Inferior parietal cortex (tissue), 1 donor: ENCODE data around the gene PRAMEF12.
"Not testable (repeated sequence)": the region's sequence is repeated elsewhere in the genome, so short reads cannot be mapped to it uniquely, and the experiment has no call there.

Source experiments
- DNase-seq: peaks from one replicate; pipeline ENCODE4 v3.0.0-alpha.2; 2016; ENCODE audit errors: extremely low spot score

The PRAMEF12 gene

DNA sequence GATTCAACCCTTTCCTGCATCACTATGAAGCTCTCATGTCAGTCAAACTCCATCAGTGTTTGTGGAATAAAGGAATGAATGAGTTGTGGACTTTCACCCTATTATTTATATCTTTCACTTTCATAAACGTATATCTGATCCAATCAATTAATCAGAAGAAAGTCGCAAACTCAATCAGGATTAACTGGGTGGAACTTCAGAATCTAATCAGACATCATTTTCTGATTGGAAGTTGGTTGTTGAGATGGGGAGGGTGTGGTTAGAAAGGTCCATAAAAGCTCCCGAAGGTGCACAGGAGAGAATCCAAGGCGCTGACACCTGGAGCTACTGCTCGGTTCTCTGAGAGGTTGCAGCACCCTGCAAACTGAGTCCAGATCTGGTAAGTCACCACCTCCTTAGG lies at the start of gene PRAMEF12:
Gene PRAMEF12 (plus strand): TSS at position 301 of the 400 bp plus-strand sequence. CDS start 1,130 bp downstream, outside the sequence.
- DNase-seq: no peak

DNA sequence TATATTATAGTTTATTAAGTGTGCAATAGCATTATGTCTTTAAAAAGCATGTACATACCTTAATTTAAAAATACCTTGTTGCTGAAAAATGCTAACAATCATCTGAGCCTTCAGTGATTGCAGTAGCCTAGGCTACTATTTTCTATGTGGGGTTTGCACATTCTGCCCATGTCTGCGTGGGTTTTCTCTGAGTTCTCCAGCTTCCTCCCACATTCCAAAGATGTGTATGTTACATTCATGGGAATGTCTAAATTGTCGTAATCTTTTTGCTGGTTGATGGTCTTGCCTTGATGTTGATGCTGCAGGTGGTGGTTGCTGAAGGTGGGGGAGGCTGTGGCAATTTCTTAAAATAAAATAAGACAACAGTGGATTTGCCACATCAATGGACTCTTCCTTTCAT lies 45.1 kb upstream of the PRAMEF12 start:
- DNase-seq: no peak

DNA sequence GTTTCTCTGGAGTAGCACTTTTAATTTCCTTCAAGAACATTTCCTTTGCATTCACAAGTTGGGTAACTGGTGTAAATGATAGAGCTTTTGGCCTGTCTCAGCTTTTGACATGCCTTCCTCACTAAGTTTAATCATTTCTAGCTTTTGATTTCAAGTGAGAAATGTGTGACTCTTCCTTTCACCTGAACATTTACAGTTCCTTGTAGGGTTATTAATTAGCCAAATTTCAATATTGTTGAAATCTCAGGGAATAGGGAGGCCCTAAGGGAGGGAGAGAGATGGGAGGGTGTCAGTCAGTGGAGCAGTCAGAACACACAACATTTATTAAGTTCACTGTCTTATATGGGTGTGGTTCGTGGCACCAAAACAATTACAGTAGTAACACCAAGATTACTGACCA lies 43.4 kb upstream of the PRAMEF12 start:
- no peak for DNase-seq

DNA sequence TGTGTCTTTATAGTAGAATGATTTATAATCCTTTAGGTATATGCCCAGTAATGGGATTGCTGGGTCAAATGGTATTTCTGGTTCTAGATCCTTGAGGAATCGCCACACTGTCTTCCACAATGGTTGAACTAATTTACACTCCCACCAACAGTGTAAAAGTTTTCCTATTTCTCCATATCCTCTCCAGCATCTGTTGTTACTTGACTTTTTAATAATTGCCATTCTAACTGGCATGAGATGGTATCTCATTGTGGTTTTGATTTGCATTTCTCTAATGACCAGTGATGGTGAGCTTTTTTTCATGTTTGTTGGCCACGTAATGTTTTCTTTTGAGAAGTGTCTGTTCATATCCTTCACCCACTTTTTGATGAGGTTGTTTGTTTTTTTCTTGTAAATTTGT lies 42.5 kb upstream of the PRAMEF12 start:
- DNase-seq: not testable (repeated sequence)

DNA sequence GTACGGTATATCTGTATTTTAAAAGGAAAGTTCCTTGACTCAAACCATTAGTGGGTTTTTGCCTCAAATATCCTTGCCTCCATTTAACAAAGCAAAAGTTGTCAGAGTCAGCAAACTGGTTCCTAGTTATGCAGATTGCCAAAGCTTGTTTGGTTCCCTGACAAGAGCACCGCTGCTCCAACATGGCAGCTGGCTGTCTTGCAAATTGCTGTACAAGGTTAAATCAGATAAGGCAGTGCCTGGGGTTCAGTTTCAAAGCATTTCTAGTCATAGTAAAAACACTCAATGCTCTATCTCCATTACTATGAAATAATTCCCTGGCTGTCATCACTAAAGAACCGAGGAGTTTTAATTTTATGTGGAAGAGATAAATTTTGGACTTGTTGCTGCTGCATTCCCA lies 38.9 kb upstream of the PRAMEF12 start:
- DNase-seq: no peak

DNA sequence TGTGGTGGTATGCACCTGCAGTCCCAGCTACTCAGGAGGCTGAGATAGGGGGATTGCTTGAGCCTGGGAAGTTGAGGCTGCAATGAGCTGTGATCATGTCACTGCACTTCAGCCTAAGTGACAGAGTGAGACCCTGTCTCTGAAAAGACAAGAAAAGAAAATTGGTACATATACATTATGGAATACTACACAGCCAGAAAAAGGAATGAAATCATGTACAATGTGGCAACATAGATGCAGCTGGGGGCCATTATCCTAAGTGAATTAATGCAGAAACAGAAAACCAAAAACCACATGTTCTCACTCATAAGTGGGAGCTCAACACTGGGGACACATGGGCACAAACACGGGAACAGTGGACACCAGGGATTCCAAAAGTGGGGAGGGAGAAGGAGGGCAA lies 34.6 kb upstream of the PRAMEF12 start:
- DNase-seq: no peak

DNA sequence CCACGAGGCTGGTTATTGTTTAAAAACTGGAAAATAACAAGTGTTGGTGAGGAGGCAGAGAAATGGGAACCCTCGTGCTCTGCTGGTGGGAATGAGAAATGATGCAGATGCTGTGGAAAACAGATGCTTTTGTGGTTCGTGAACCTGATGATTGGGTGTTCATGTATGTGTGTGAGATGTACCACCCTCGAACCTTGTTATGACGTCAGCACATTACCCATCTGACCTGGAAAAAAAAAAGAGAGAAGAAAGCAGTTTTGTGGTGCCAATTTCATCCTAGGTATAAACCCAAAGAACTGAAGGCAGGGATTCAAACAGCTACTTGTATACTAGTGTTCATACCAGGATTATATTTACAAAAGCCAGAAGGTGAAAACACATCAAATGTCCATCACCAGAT lies 33.9 kb upstream of the PRAMEF12 start:
- DNase-seq: no peak

DNA sequence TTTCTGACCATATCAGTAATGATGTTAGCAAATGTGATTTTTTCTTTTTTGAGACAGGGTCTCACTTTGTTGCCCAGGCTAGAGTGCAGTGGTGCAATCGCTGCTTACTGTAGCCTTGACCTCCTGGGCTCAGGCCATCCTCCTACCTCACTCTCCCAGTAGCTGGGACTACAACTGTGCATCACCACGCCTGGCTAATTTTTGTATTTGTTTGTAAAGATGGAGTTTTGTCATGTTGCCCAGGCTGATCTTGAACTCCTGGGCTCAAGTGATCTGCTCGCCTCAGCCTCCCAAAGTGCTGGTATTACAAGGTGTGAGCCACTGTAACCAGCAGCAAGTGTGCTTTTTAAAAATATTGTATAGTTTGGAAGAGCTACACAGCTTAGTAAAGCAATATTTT lies 31.6 kb upstream of the PRAMEF12 start:
- DNase-seq: no peak

DNA sequence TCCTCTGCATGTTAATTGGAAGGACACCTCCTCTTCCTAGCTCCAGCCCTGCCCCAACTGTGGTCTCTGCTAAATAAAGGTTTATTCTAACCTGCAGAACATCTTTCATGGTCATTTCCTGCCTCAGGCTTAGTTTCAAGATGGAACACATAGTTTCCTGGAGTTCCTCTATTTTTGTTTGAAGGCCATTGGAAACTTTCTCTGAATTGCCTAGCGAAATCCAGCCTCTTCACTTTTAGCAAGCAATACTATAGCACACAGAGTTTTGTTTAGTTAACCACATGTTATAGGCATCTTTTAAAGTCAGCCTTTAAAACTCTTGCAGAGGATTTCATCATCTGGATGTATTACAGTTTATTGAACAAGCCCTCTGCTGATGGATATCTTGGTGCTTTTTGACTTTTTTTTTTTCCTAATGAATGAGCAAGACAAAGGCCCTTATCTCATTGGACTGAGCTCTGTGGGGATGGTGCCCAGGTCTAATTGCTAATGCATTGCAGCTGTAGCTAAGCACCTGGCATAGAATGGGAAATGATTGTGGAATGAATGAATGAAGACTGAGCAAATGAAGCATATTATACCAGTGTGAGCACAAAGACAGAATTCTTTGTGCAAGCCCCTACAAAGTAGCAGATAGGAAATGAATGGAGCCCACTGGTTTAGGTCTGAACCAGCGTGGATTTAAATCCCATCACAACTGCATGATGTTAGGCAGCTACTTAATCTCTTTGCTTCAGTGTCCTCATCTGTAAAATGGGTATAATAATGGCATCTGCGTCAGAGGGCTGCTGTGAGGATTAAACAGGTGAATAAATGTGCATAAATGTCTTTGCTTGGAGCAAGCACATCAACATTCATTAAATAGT lies 28.2 kb upstream of the PRAMEF12 start:
- DNase-seq: no peak

DNA sequence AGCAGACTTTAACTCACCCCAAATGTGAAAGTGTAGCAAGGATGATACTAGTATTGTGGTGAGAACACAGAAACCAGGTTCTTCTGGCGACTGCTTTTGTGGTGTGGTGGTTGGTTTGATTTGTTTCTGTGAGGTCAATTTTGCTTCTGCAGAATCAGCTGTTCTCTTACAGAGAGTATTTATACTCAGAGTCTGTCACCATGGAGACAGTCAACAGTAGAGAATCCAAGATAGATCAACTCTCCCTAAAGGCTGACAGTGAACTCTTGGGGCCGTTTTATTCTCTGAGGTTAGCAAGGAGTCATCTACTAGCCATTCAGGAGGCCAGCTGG lies 27.6 kb upstream of the PRAMEF12 start, which contains the start of gene CFAP107:
Gene CFAP107 (plus strand): TSS at position 209 of the 332 bp plus-strand sequence. CDS start 231 bp downstream, outside the sequence.
- no peak for DNase-seq

DNA sequence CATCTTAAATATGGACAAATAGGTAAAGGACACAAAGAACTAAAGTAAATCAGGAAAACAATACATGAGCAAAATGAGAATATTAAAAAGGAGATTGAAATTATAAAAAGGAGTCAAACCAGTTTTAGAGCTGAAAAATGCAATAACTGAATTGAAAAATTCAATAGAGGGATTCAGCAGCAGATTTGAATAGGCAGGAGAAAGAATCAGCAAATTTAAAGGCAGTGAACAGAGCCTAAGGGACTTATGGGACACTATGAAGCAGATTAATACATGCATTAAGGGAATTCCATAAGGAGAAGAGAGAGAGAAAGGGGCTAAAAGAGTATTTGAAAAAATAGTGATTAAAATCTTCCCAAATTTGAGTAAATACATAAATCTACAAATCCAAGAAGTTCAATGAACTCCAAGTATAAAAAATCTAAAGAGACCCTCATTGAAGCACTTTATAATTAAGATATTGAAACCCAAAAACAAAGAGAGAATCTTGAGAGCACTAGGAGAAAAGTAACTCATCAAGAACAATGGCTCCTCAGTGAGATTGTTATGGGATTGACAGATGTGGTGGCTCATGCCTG lies 24.7 kb upstream of the PRAMEF12 start:
- DNase-seq: no peak

DNA sequence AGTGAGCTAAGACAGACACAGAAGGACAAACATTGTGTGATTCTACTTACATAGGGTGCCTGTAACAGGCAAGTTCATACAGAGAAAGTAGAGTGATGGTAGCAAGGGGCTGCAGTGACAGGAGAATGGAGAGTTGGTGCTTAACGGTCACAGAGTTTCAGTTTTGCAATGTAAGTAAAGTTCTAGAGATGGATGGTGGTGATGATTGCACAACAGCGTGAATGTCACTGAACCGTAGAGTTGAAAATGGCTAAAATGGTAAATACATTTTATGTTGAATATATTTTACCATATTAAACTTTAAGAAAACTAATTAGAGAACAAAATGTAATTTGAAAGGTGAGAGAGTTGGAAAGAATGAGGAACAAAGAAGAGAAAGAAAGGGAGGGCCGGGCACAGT lies 18.8 kb upstream of the PRAMEF12 start:
- no peak for DNase-seq

DNA sequence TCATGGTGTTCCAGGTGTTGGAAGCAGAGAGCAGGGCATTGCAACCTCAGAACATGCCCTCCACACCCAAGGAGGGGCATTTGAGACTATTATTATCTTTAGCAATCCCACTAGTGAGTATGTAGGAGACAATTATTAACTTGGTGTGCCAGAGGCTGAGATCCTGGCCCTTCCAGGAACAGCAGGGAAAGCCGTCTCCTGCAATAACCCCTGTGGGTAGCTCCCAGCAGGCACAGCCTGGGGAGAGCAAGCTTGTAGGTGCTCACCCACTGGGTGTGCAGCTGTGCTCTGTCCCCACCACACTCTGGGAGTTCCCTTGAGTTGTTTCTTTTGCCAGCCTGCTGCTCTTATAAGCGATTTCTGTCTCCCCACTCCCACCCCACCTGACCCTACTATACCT lies 17.3 kb upstream of the PRAMEF12 start:
- no peak for DNase-seq

DNA sequence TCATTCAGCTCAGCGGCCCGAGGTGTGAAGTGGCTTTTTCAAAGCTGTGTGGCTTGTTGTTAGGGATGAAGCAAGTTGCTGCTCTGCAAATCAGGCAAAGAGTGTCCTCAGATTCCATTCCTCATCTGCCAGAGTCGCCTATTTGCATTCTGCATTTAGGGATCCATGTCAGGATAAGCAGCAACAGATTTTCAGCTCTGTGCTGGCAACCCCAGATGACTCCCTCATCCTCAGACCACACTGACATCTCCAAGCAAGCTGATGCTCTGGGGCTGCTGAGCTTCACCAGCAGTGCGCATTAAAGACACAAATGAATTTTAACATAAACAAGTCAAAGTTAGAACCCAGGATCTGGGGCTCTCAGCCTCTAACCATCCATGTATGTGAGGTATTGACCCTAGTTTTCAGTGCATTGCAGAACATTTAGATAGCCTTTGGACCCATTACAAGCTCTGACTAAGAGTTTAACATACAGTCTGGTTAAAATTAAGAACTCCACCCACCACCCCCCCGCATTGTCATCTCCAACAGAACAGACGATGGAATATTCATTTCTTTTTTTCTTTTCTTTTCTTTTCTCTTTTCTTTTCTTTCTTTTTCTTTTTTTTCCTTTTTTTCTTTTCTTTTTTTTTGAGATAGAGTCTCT lies 16.6 kb upstream of the PRAMEF12 start:
- no peak for DNase-seq

DNA sequence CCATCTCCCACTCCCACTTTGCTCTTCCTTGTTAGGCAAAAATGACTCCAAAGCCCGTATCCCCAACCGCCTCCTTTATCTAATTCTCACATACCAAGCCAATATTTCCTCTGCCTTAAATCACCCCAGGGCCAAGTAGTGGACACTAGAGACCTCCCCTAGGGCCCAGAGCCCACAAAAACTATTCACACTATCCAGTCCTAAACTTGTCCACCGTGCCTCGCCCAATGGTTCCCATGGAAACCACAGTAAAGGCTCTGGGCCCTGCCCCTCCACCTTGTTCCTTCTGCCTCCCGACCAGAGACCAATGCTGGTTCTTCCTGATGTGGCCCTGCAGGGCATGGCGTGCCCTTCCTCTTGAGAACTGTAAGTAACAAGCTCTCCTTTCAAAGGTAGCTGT lies 15.7 kb upstream of the PRAMEF12 start:
- DNase-seq: no peak

DNA sequence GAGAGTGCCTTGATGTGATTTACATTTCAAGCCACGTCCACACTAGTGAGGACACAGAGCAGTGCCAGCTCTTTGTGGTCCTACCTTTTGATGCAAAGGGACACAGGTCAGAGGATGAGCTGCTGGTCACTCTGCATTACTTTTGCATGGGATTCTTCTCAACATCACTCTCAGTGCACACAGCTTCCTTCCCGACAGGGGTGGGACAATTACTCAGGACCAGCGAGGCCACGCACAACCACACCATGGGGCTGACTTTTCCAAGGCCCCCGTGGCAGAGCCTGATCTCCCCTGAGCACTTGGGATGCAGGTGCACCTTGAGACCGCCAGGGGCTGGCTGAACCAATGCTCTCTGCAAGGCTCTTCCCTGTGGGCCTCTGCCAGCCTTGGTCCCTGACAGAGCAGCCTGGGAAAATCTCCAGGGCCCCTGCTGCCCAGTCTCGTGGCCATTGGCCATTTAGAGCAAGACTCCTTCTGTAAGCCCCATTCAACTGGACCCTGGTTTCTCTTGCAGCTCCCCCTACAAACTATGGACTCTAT lies 13.2 kb upstream of the PRAMEF12 start:
- DNase-seq: no peak

DNA sequence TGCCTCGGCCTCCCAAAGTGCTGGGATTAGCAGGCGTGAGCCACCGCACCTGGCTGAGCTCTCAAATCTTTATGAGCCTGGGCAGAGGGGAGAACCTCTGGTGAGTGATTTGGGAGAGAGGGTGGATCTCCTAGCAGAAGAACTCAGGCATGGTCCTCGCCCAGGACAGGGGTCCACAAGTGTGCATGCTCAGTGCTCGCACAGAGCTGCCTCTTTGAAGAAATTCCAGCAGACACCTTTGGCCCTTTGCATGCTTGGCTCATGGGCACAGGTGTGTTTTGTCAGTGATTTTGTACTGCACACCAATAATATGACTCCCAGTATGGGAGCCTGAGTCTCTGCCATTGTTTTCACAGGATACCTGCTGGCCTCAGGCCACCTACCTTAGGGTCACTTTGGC lies 11.8 kb upstream of the PRAMEF12 start:
- no peak for DNase-seq

DNA sequence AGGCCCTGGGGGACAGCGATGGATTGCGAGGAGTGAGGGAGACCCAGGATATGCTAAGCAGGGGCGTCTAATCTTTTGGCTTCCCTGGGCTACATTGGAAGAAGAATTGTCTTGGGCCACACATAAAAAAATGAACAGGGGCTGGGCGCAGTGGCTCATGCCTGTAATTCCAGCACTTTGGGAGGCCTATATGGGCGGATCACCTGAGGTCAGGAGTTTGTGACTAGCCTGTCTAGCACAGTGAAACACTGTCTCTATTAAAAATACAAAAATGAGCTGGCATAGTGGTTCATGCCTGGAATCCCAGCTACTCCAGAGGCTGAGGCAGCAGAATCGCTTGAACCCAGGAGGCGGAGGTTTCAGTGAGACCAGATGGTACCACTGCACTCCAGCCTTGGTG lies 10.8 kb upstream of the PRAMEF12 start:
- DNase-seq: no peak

DNA sequence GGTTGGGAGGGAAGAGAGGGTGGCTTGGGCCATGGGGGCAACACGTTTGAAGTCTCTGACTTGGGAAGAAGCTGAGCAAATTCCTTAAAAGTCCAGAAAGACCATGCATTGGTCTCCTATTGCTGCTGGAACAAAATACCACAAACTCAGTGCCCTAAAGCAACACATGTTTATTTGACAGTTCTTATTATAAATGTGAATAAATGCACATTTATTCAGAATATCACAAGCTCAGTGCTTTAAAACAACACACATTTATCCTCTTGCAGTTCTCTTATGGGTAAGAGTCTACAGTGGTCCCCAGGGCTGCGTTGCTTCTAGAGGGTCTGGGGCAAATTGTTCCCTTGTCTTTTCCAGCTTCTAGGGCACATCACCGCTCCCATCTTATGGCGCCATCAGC lies 10.1 kb upstream of the PRAMEF12 start:
- DNase-seq: no peak

DNA sequence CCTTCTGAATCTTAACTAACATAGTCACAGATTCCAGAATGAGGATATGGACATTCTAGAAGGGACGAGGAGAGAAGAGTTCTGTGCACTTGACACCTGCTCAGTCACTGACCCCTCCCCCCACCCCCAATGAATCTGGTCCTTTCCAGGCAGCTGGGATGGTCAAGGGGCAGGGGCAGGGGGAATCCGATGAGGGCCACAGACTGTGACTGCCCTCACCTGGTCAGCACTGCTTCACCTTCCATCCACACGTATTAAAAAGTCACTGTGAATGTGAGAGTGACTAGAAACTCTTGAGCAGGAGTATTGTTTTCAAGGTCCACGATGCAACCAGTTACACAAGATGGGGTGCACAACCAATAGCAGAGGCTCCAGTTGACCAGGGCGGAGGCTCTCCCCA lies 9.5 kb upstream of the PRAMEF12 start:
- no peak for DNase-seq

DNA sequence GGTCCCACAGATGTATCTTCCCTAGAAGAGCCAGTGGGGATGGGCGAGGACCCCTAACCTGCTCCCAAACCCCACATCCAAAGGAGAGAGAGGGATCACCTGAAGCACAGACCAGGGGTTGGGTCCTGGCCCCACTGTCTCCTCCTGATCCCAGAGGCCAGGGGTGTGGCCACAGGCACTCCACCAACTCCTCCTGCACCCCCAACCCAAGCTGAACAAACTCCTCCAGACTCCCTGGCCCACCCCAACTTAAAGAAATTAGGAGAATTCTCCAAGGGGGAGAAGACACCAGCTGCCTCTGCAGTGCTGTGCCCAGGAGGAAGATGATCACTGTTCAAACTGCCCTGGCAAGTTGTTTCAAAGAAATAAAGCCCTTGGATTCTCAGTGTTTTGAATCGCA lies 4.5 kb upstream of the PRAMEF12 start:
- no peak for DNase-seq

DNA sequence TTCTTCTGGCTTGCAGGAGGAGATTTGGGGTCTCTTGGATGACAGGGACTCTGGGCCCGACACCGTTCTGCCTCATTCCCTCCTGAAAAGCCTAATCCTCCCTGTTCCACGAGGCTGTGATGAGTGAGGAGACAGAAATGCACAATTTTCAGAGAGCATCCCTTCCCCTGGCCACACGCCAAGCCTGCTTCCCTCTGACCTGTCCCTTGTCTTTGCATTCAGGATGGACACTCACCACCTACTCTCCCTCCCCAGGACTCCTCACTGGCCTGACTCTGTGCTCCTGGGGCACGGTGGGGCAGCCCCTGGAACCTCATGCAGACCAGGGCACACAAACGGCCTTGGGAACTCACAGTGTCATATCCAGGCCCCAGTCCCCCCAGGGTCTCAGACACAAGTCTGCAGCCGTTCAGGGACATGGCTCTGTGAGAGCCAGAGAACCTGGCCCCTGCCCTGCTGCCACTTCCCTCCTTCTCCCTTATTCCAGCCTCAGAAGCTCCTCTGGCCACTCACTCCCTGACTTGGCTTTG lies 3.5 kb upstream of the PRAMEF12 start:
- DNase-seq: no peak
